GM19395 (cell line): Measurements from ENCODE around the gene DLG2.
"Not testable (repeated sequence)": the region's sequence is repeated elsewhere in the genome, so short reads cannot be mapped to it uniquely, and the experiment has no call there.

ENCODE experiments used
- ATAC-seq: cut with Tn5 transposase; IDR thresholded peaks from one replicate; pipeline ENCODE4 v1.9.1; 2021; ENCODE audit warnings: mild to moderate bottlenecking, moderate library complexity; ENCODE audit not compliant: unreplicated experiment

Gene DLG2

GRCh38 chr11:83434812-83435211 is 2192.3 kb downstream of the DLG2 start:
- not testable (repeated sequence) for ATAC-seq

GRCh38 chr11:83427943-83428342 is 2199.2 kb downstream of the DLG2 start:
- ATAC-seq, result no peak

GRCh38 chr11:83427501-83427900 is 2199.6 kb downstream of the DLG2 start:
- ATAC-seq, result no peak

GRCh38 chr11:83425137-83425466 is 2202.0 kb downstream of the DLG2 start:
- no peak for ATAC-seq

GRCh38 chr11:83424376-83425136 is 2202.6 kb downstream of the DLG2 start:
- ATAC-seq, result no peak

- not testable (repeated sequence) for ATAC-seq
Measured at GRCh38 chr11:83422641-83423040, 2204.5 kb downstream of the DLG2 start.

- no peak for ATAC-seq
Measured at GRCh38 chr11:83410605-83411565, 2216.3 kb downstream of the DLG2 start.

GRCh38 chr11:83409891-83410290 is 2217.3 kb downstream of the DLG2 start:
- no peak for ATAC-seq

GRCh38 chr11:83409476-83409875 is 2217.7 kb downstream of the DLG2 start:
- no peak for ATAC-seq

- no peak for ATAC-seq
Measured at GRCh38 chr11:83408946-83409345, 2218.2 kb downstream of the DLG2 start.
